Sigmoid colon (tissue), 7 donors: ENCODE measurements around the gene MAST4. TPM values are rescaled to one million over a fixed set of nuclear protein-coding genes. Genes with fewer than 3 reads are reported as not detected.
A peak's percentile ranks its signal among the peaks of the same experiment; 100 is the strongest.

Experiments used
- DNase-seq: peaks from one replicate; pipeline ENCODE4 v3.0.0-alpha.2; 2019
- H3K27ac ChIP-seq, 4 donors: fragments of 200-600 bp; sonication (generic); one replicate each; pipeline ENCODE4 v1.5.1; 2016 to 2019; ENCODE audit warnings: mild to moderate bottlenecking in 1 of 4
- H3K27me3 ChIP-seq, 3 donors: fragments of 200-600 bp; sonication (generic); one replicate each; pipeline ENCODE4 v1.5.1; 2019; ENCODE audit warnings: mild to moderate bottlenecking in 1 of 3
- H3K36me3 ChIP-seq, 4 donors: fragments of 200-600 bp; sonication (generic); one replicate each; pipeline ENCODE4 v1.5.1; 2016 to 2019
- H3K4me1 ChIP-seq, 4 donors: fragments of 200-600 bp; sonication (generic); one replicate each; pipeline ENCODE4 v1.5.1; 2017 to 2019
- H3K4me3 ChIP-seq, 4 donors: fragments of 200-600 bp; sonication (generic); one replicate each; pipeline ENCODE4 v1.5.1; 2017 to 2019; ENCODE audit warnings: mild to moderate bottlenecking in 2 of 4, moderate library complexity in 1 of 4
- H3K9me3 ChIP-seq, 4 donors: fragments of 200-600 bp in 3 of 4; sonication (generic) in 3 of 4; one replicate each; pipeline versions ENCODE4 v1.5.1 to v1.6.1; 2013 to 2019
- EP300 ChIP-seq, 4 donors: sonication (generic); formaldehyde crosslinking; IDR thresholded peaks; one replicate each; pipeline ENCODE4 v1.6.1; 2017; ENCODE audit warnings: antibody characterized with exemption in 4 of 4
- POLR2A ChIP-seq, 2 donors: fragments of 450-650 bp; IDR thresholded peaks; one replicate each; pipeline ENCODE4 v1.6.1; 2016; ENCODE audit warnings: antibody characterized with exemption in 2 of 2, mild to moderate bottlenecking in 2 of 2, moderate library complexity in 2 of 2
- POLR2AphosphoS5 ChIP-seq, 4 donors: sonication (generic); formaldehyde crosslinking; IDR thresholded peaks; one replicate each; pipeline ENCODE4 v1.6.1; 2017; ENCODE audit warnings: antibody characterized with exemption in 4 of 4
- WGBS, 2 donors: extraction: QIAGEN DNeasy Blood & Tissue Kit; methylation state at CpG; one replicate each; pipeline ENCODE4 v1.1.7; 2013; 5-methylcytosine and 5-hydroxymethylcytosine counted together
- intact Hi-C: fragments of 100-400 bp; cut with DNase I; formaldehyde crosslinking; loops from one replicate; pipeline ENCODE4 v1.15.1; 2023
- polyA plus RNA-seq, 3 donors: library from polyadenylated mRNA; stranded (reverse); fragments of 200-250 nt; gene quantifications; one replicate each; pipeline ENCODE4 v1.2.3, GENCODE V29; 2013
- total RNA-seq, 4 donors: library from RNA; depleted of rRNA; stranded (reverse); fragments of >200 nt; gene quantifications; one replicate each; pipeline ENCODE4 v1.1.0, GENCODE V29; 2016
- TF ChIP-seq, protein P1 (sequence below), 4 experiments: fragments of 450-650 bp in 3 of 4; fragments of 200-600 bp in 1 of 4; IDR thresholded peaks; one replicate each; pipeline ENCODE4 v1.5.1; 2016 to 2019; ENCODE audit warnings: antibody characterized with exemption in 4 of 4, mild to moderate bottlenecking in 3 of 4, moderate library complexity in 2 of 4
- donor health status: healthy with polysubstance abuse.
- donor health status: Bipolar disorder and iron deficiency.
- donor health status: healthy.

The MAST4 gene
- total and polyA plus RNA-seq, 7 donors = 1.6 to 30.7 (median 15.7) TPM

DNA sequence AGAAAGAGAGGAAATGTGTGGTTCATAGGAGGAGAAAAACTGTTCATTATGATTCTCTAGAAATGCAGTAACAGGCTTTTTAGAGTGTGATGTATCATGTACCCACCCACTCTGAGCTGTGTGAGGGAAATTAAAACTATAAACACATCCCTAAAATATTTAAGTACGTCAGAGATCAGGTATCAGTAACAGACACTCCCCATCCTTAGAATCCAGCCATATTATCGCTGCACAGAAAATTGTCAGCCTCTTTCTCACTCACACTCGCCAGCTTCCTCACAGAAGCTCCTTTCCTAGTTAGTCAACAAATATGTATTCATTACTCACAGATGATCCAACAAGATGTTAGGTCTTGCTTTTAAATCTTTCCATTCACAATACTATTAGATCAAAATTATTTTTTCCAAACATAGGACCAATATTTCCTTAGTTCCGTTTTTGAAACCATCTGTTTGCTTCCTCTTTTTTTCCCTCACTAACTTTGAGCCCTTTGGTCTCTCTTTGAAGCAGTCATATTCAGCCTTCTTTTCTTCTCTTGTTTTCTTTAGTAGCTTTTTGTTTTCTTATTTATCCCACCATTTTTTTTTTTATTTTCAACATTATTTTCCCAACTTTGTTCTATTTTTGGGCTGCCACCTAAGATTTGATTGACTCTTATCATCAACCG lies 13.6 kb upstream of the MAST4 start:
- intact Hi-C loops = no loop called here
- no peaks in the 10 kb centered on the region for H3K9me3 ChIP-seq
- no peaks in the 10 kb centered on the region for H3K36me3 ChIP-seq
- H3K4me1 ChIP-seq = no peaks in the 10 kb centered on the region
- TF ChIP-seq EP300 (IDR thresholded peaks at IDR 0.05) = no peak
- no peak for TF ChIP-seq POLR2AphosphoS5 (IDR thresholded peaks at IDR 0.05)
- TF ChIP-seq, protein P1, sequence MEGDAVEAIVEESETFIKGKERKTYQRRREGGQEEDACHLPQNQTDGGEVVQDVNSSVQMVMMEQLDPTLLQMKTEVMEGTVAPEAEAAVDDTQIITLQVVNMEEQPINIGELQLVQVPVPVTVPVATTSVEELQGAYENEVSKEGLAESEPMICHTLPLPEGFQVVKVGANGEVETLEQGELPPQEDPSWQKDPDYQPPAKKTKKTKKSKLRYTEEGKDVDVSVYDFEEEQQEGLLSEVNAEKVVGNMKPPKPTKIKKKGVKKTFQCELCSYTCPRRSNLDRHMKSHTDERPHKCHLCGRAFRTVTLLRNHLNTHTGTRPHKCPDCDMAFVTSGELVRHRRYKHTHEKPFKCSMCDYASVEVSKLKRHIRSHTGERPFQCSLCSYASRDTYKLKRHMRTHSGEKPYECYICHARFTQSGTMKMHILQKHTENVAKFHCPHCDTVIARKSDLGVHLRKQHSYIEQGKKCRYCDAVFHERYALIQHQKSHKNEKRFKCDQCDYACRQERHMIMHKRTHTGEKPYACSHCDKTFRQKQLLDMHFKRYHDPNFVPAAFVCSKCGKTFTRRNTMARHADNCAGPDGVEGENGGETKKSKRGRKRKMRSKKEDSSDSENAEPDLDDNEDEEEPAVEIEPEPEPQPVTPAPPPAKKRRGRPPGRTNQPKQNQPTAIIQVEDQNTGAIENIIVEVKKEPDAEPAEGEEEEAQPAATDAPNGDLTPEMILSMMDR (IDR thresholded peaks at IDR 0.05) = no peak
- no peak for TF ChIP-seq POLR2A (IDR thresholded peaks at IDR 0.05)
- no peaks in the 10 kb centered on the region for H3K27me3 ChIP-seq
- no peak for DNase-seq
- WGBS, 2 donors = 63% methylated on average over 5 of the region's 5 CpGs
- H3K27ac ChIP-seq = no peak overlapping the region
- no peak overlapping the region for H3K4me3 ChIP-seq

DNA sequence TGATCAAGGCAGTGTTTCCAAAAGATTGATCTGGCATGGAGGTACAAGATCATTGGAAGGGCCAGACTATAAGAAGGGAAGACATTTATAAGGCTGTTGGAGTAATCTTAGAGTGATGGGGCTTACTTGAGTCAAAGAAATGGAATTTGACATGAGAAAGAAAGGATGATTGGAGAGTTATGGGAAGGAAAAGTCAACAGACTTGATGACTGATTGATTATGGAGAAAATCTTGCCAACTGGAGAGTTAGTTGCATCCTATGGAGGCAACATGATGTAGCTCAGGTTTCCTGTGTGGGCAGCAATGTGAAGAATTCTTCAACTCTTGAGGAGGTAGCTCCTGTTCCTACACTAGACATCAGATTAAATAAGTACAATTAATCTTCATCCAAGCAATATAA lies 10.9 kb upstream of the MAST4 start:
- no peak for DNase-seq
- intact Hi-C loops = no loop called here
- no peaks in the 10 kb centered on the region for H3K27me3 ChIP-seq
- H3K27ac ChIP-seq = no peak overlapping the region
- no peaks in the 10 kb centered on the region for H3K36me3 ChIP-seq
- no peaks in the 10 kb centered on the region for H3K9me3 ChIP-seq
- no peak overlapping the region for H3K4me3 ChIP-seq
- TF ChIP-seq POLR2AphosphoS5 (IDR thresholded peaks at IDR 0.05) (no peak), EP300 (IDR thresholded peaks at IDR 0.05) (no peak), POLR2A (IDR thresholded peaks at IDR 0.05) (no peak)
- TF ChIP-seq, protein P1 (IDR thresholded peaks at IDR 0.05) = no peak
- H3K4me1 ChIP-seq = no peaks in the 10 kb centered on the region

DNA sequence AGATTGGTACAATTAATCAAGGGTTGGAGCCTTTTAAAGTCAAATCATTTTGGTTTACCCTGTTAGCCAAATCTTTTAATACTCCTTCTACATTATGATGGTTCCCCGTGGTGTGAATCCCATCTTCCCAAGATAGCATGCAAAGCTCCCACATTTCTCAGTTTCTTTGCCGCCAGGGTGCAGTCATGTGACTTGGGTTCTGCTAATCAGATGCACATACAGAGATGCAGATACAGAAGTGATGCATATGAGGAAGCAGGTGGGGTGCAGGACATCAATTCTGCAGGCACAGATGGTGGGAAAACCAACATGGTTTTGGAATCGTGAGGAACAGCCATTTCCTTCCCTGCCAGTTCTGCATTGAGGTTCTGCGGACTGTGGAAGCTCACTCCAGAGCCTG lies 8.4 kb upstream of the MAST4 start:
- Histone ChIP-seq H3K4me3 (no peak overlapping the region), H3K9me3 (no peaks in the 10 kb centered on the region), H3K27me3 (no peaks in the 10 kb centered on the region), H3K36me3 (no peaks in the 10 kb centered on the region), H3K27ac (no peak overlapping the region), H3K4me1 (no peaks in the 10 kb centered on the region)
- intact Hi-C loops = no loop called here
- WGBS, 2 donors = 79 to 84% methylated on average over 4 of the region's 4 CpGs
- no peak for DNase-seq
- TF ChIP-seq EP300 (IDR thresholded peaks at IDR 0.05) = no peak
- TF ChIP-seq POLR2A (IDR thresholded peaks at IDR 0.05) = no peak
- TF ChIP-seq POLR2AphosphoS5 (IDR thresholded peaks at IDR 0.05) = no peak
- TF ChIP-seq, protein P1 (IDR thresholded peaks at IDR 0.05) = no peak

DNA sequence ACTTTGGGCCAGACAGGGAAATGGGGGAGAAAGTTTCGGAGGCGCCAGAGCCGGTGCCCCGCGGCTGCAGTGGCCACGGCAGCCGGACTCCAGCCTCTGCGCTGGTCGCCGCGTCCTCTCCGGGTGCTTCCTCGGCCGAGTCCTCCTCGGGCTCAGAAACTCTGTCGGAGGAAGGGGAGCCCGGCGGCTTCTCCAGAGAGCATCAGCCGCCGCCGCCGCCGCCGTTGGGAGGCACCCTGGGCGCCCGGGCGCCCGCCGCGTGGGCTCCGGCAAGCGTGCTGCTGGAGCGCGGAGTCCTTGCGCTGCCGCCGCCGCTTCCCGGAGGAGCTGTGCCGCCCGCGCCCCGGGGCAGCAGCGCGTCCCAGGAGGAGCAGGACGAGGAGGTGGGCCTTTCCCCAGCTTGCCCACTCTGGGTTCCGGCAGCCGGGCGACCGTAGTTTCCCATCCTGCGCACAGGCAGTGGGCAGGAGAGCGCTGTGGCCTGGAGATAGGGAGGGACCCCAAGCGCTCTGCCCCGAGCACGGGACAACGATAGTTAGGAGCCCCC lies 516 bp downstream of the MAST4 start:
- Histone ChIP-seq H3K4me1 (peaks cover 2 to 23% (median 15%) of the 10 kb centered on the region in 4 donors), H3K9me3 (no peaks in the 10 kb centered on the region), H3K36me3 (no peaks in the 10 kb centered on the region), H3K27ac (peak overlapping the region in 3 of 4 donors; percentile 29 to 59 (median 55)), H3K4me3 (peak overlapping the region; percentile 50 to 70 (median 58)), H3K27me3 (peaks cover 0 to 48% (median 12%) of the 10 kb centered on the region in 3 donors)
- DNase-seq = no peak
- 0 to 1% methylated on average over 56 of the region's 56 CpGs for WGBS, 2 donors
- TF ChIP-seq EP300 (IDR thresholded peaks at IDR 0.05) = no peak
- TF ChIP-seq, protein P1 (IDR thresholded peaks at IDR 0.05) = no peak
- no peak for TF ChIP-seq POLR2AphosphoS5 (IDR thresholded peaks at IDR 0.05)
- no peak for TF ChIP-seq POLR2A (IDR thresholded peaks at IDR 0.05)
- intact Hi-C loops = loop anchor here (5.0 kb wide), 1 partner anchor 424 kb away; no protein-coding TSS in a partner anchor
